Measurements from ENCODE around the gene S100A14. TPM values are rescaled to one million over a fixed set of nuclear protein-coding genes. Genes with fewer than 3 reads are reported as not detected.

Gene S100A14
- total RNA-seq, 1 experiment from 2014 or later = 2.1 TPM

DNA sequence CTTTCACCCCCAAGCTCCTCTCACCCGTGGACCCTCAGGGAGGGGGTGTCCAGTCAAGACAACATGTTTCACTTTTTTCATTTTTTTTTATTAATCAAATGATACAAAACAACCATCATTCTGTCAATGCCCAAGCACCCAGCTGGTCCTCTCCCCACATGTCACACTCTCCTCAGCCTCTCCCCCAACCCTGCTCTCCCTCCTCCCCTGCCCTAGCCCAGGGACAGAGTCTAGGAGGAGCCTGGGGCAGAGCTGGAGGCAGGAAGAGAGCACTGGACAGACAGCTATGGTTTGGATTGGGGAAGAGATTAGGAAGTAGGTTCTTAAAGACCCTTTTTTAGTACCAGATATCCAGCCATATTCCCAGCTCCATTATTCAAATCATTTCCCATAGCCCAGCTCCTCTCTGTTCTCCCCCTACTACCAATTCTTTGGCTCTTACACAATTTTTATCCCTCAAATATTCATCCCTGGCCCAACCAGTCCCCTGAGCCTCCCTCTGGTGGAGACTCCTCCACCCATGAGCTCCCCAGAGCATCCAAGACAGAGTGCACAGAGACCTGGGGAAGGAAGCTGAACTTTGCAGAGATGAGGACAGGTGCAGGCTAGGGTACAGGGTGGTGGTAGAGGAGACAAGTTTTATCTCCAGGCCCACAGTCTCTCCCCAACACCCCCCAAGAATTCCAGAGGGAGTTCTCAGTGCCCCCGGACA is 1.8 kb downstream of the S100A14 start (continued):
- TF ChIP-seq ZNF317 (CRISPR knock-in tag; IDR thresholded peaks at IDR 0.05; ENCODE audit: borderline replicate concordance, low read depth) = no peak

DNA sequence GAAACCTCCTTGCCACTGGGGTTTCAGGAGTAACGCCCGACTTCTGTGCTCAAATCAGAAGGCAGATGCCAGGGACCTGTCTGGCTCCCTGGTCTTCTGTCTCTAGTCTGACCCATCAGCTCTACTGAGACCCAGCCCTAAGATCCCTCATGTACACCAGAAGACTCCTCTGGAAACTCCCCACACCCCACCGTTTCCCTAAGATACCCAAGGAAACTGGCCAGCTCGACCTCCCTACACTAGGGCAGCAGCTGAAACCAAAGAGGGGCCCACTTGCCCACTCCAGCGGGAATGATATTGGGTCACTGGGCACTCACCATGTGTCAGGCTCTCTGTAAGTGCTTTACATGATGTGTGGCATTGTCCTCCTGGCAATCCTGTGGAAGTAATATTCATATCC is 2.7 kb downstream of the S100A14 start:
- Mint-ChIP-seq H3K4me3 (no peak overlapping the region), H3K27me3 (ENCODE audit: low read depth) (no peaks in the 10 kb centered on the region; the same call in 1 of the 2 replicates), H3K9me3 (no peaks in the 10 kb centered on the region), H3K27ac (no peak overlapping the region), H3K36me3 (no peaks in the 10 kb centered on the region), H3K4me1 (peaks cover 56% of the 10 kb centered on the region)
- TF ChIP-seq PRRX2 (CRISPR knock-in tag; IDR thresholded peaks at IDR 0.05) = no peak
- TF ChIP-seq ZNF219 (CRISPR knock-in tag; IDR thresholded peaks at IDR 0.05; ENCODE audit: borderline replicate concordance) = no peak
- TF ChIP-seq, protein P1, sequence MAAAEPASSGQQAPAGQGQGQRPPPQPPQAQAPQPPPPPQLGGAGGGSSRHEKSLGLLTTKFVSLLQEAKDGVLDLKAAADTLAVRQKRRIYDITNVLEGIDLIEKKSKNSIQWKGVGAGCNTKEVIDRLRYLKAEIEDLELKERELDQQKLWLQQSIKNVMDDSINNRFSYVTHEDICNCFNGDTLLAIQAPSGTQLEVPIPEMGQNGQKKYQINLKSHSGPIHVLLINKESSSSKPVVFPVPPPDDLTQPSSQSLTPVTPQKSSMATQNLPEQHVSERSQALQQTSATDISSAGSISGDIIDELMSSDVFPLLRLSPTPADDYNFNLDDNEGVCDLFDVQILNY (CRISPR knock-in tag; IDR thresholded peaks at IDR 0.05) = no peak
- no peak for TF ChIP-seq ZNF671 (CRISPR knock-in tag; IDR thresholded peaks at IDR 0.05)
- TF ChIP-seq, protein P2, sequence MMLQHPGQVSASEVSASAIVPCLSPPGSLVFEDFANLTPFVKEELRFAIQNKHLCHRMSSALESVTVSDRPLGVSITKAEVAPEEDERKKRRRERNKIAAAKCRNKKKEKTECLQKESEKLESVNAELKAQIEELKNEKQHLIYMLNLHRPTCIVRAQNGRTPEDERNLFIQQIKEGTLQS (CRISPR knock-in tag; conservative IDR thresholded peaks at IDR 0.05) = no peak
- TF ChIP-seq, protein P3, sequence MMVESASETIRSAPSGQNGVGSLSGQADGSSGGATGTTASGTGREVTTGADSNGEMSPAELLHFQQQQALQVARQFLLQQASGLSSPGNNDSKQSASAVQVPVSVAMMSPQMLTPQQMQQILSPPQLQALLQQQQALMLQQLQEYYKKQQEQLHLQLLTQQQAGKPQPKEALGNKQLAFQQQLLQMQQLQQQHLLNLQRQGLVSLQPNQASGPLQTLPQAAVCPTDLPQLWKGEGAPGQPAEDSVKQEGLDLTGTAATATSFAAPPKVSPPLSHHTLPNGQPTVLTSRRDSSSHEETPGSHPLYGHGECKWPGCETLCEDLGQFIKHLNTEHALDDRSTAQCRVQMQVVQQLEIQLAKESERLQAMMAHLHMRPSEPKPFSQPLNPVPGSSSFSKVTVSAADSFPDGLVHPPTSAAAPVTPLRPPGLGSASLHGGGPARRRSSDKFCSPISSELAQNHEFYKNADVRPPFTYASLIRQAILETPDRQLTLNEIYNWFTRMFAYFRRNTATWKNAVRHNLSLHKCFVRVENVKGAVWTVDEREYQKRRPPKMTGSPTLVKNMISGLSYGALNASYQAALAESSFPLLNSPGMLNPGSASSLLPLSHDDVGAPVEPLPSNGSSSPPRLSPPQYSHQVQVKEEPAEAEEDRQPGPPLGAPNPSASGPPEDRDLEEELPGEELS (CRISPR knock-in tag; IDR thresholded peaks at IDR 0.05) = no peak
- TF ChIP-seq NFYB (CRISPR knock-in tag; conservative IDR thresholded peaks at IDR 0.05; ENCODE audit: low read depth) = no peak
- TF ChIP-seq ZNF263 (CRISPR knock-in tag; IDR thresholded peaks at IDR 0.05; ENCODE audit: low read depth) = no peak
- TF ChIP-seq ESRRA (CRISPR knock-in tag; IDR thresholded peaks at IDR 0.05; ENCODE audit: borderline replicate concordance) = no peak
- no peak for TF ChIP-seq ZNF396 (CRISPR knock-in tag; IDR thresholded peaks at IDR 0.05; ENCODE audit: borderline replicate concordance)
- TF ChIP-seq MXD4 (CRISPR knock-in tag; IDR thresholded peaks at IDR 0.05; ENCODE audit: borderline replicate concordance) = no peak
- TF ChIP-seq TEAD4 (CRISPR knock-in tag; IDR thresholded peaks at IDR 0.05) = no peak
- no peak for TF ChIP-seq EMX1 (CRISPR knock-in tag; IDR thresholded peaks at IDR 0.05)
- no peak for TF ChIP-seq GRHL2 (CRISPR knock-in tag; IDR thresholded peaks at IDR 0.05; ENCODE audit: insufficient replicate concordance, severe bottlenecking)
- TF ChIP-seq JUN (CRISPR knock-in tag; IDR thresholded peaks at IDR 0.05) = no peak
- TF ChIP-seq ZBTB21 (CRISPR knock-in tag; IDR thresholded peaks at IDR 0.05; ENCODE audit: borderline replicate concordance) = no peak
- TF ChIP-seq, protein P4, sequence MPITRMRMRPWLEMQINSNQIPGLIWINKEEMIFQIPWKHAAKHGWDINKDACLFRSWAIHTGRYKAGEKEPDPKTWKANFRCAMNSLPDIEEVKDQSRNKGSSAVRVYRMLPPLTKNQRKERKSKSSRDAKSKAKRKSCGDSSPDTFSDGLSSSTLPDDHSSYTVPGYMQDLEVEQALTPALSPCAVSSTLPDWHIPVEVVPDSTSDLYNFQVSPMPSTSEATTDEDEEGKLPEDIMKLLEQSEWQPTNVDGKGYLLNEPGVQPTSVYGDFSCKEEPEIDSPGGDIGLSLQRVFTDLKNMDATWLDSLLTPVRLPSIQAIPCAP (CRISPR knock-in tag; IDR thresholded peaks at IDR 0.05) = no peak
- TF ChIP-seq JAZF1 (CRISPR knock-in tag; IDR thresholded peaks at IDR 0.05) = no peak
- no peak for TF ChIP-seq NFATC4 (CRISPR knock-in tag; IDR thresholded peaks at IDR 0.05)
- TF ChIP-seq, protein P5, sequence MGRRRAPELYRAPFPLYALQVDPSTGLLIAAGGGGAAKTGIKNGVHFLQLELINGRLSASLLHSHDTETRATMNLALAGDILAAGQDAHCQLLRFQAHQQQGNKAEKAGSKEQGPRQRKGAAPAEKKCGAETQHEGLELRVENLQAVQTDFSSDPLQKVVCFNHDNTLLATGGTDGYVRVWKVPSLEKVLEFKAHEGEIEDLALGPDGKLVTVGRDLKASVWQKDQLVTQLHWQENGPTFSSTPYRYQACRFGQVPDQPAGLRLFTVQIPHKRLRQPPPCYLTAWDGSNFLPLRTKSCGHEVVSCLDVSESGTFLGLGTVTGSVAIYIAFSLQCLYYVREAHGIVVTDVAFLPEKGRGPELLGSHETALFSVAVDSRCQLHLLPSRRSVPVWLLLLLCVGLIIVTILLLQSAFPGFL (CRISPR knock-in tag; IDR thresholded peaks at IDR 0.05; ENCODE audit: borderline replicate concordance) = no peak
- CTCF ChIA-PET = interaction anchor here (1.0 to 14.4 kb wide), 16 partner anchors 15 to 260 kb away, joined by 3 to 230 read pairs (median 8); partner anchors contain the start of genes CHTOP, S100A1, S100A13 and S100A6
- POLR2A ChIA-PET = interaction anchor here (1.1 to 1.7 kb wide), 4 partner anchors 13 to 21 kb away, joined by 3 to 8 read pairs (median 4); partner anchors contain the start of genes CHTOP and S100A13
- no peak for DNase-seq (ENCODE audit: low spot score)
- ATAC-seq = no peak

Measured in WTC11 (cell line).